B cell (primary cell): ENCODE data around the gene MAMDC4.

Experiments
- CTCF ChIP-seq: fragments of 200-600 bp; IDR thresholded peaks from one replicate; pipeline ENCODE4 v1.8.0; 2022; ENCODE audit warnings: antibody characterized with exemption, mild to moderate bottlenecking
- EZH2 ChIP-seq: IDR thresholded peaks from 2 replicates; pipeline ENCODE4 v1.6.1; 2012; ENCODE audit warnings: borderline replicate concordance, low read depth, mild to moderate bottlenecking, moderate library complexity, low read length; ENCODE audit not compliant: insufficient read depth, poor library complexity, severe bottlenecking

- no peak for TF ChIP-seq CTCF
- no peak for TF ChIP-seq EZH2
These were observed 9.1 kb downstream of the MAMDC4 start for GRCh38 chr9:136860933-136861873.
